ENCODE results near the gene GYS2.

The GYS2 gene

DNA sequence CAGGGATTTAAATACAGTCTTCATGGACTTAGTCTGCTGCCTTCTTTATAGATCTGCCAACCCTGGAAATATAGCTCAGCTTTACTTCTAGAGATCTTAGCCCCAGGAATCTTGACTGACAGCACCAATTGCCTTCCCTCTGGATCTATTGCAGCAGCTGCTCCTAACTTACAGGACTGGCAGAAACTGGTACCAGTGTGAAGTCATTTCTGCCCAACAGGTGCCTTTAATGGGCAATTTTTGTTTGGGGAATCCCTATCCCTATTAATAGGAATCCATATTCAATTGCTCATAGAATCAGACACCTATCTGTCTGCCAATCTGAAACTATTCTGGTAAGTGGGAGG lies 51.3 kb downstream of the GYS2 start:
- H3K4me3 ChIP-seq (ENCODE audit: insufficient read depth, low read length, poor library complexity, severe bottlenecking) = no peak overlapping the region
- H3K36me3 ChIP-seq (ENCODE audit: low read length) = no peaks in the 10 kb centered on the region
- no peaks in the 10 kb centered on the region for H3K27me3 ChIP-seq (ENCODE audit: low read length)
- no peak overlapping the region for H3K27ac ChIP-seq (ENCODE audit: low read depth, low read length)
- TF ChIP-seq, protein P1, sequence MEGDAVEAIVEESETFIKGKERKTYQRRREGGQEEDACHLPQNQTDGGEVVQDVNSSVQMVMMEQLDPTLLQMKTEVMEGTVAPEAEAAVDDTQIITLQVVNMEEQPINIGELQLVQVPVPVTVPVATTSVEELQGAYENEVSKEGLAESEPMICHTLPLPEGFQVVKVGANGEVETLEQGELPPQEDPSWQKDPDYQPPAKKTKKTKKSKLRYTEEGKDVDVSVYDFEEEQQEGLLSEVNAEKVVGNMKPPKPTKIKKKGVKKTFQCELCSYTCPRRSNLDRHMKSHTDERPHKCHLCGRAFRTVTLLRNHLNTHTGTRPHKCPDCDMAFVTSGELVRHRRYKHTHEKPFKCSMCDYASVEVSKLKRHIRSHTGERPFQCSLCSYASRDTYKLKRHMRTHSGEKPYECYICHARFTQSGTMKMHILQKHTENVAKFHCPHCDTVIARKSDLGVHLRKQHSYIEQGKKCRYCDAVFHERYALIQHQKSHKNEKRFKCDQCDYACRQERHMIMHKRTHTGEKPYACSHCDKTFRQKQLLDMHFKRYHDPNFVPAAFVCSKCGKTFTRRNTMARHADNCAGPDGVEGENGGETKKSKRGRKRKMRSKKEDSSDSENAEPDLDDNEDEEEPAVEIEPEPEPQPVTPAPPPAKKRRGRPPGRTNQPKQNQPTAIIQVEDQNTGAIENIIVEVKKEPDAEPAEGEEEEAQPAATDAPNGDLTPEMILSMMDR (IDR thresholded peaks at IDR 0.05; ENCODE audit: insufficient read depth, low read length, poor library complexity, severe bottlenecking) = no peak
- TF ChIP-seq EZH2phosphoT487 (conservative IDR thresholded peaks at IDR 0.05; ENCODE audit: low read length) = no peak
- no peak overlapping the region for H3K4me2 ChIP-seq (ENCODE audit: low read depth, low read length, poor library complexity, severe bottlenecking)
- no peaks in the 10 kb centered on the region for H3K79me2 ChIP-seq (ENCODE audit: insufficient read depth, low read length)
- H4K20me1 ChIP-seq (ENCODE audit: low read depth, low read length) = no peaks in the 10 kb centered on the region
- no peaks in the 10 kb centered on the region for H3K9me2 ChIP-seq (replicated peaks; ENCODE audit: insufficient read depth, low read length)
- no peak overlapping the region for H3K9ac ChIP-seq (ENCODE audit: low read length)
- H2AFZ ChIP-seq (ENCODE audit: low read depth, low read length, severe bottlenecking) = no peak overlapping the region
- H3F3A ChIP-seq (ENCODE audit: insufficient read depth) = no peaks in the 10 kb centered on the region
- H3K9me3 ChIP-seq (ENCODE audit: insufficient read depth, low read length) = no peaks in the 10 kb centered on the region

DNA sequence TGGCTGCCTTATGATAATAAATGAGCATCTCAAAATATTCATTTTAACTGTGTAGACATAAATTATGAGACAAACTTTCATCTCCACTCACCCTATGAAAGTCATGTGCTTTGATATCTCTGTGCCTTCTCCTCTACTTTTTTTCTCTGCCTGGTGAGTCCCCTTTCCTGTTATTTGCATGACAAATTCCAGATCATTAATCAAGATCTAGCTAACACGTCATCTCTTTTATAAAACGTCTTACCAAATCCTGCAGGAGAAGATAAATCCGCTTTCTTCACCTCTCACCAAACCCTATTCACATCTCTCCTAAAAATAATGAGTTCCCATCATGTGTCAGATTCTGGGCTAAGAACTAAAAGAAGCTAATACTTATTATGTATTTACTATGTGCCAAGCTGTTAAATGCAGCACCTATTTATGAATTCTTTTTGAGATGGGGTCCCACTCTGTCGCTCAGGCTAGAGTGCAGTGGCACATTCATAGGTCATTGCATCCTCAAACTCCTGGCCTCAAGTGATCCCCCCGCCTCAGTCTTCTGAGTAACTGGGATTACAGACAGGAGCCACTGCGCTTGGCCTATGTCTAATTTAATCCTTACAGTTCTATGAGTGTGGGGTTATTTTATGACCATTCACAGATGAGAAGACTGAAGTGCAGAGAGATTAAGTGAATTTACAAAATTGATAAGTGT lies 51.9 kb downstream of the GYS2 start:
- no peaks in the 10 kb centered on the region for H3K9me3 ChIP-seq (ENCODE audit: insufficient read depth, low read length)
- no peaks in the 10 kb centered on the region for H3K27me3 ChIP-seq (ENCODE audit: low read length)
- H3F3A ChIP-seq (ENCODE audit: insufficient read depth) = no peaks in the 10 kb centered on the region
- TF ChIP-seq, protein P1 (IDR thresholded peaks at IDR 0.05; ENCODE audit: insufficient read depth, low read length, poor library complexity, severe bottlenecking) = no peak
- no peak for TF ChIP-seq EZH2phosphoT487 (conservative IDR thresholded peaks at IDR 0.05; ENCODE audit: low read length)
- no peak overlapping the region for H3K4me3 ChIP-seq (ENCODE audit: insufficient read depth, low read length, poor library complexity, severe bottlenecking)
- H3K36me3 ChIP-seq (ENCODE audit: low read length) = no peaks in the 10 kb centered on the region
- no peak overlapping the region for H3K27ac ChIP-seq (ENCODE audit: low read depth, low read length)
- H3K9ac ChIP-seq (ENCODE audit: low read length) = no peak overlapping the region
- H4K20me1 ChIP-seq (ENCODE audit: low read depth, low read length) = no peaks in the 10 kb centered on the region
- H3K9me2 ChIP-seq (replicated peaks; ENCODE audit: insufficient read depth, low read length) = no peaks in the 10 kb centered on the region
- H2AFZ ChIP-seq (ENCODE audit: low read depth, low read length, severe bottlenecking) = no peak overlapping the region
- no peaks in the 10 kb centered on the region for H3K79me2 ChIP-seq (ENCODE audit: insufficient read depth, low read length)
- no peak overlapping the region for H3K4me2 ChIP-seq (ENCODE audit: low read depth, low read length, poor library complexity, severe bottlenecking)

DNA sequence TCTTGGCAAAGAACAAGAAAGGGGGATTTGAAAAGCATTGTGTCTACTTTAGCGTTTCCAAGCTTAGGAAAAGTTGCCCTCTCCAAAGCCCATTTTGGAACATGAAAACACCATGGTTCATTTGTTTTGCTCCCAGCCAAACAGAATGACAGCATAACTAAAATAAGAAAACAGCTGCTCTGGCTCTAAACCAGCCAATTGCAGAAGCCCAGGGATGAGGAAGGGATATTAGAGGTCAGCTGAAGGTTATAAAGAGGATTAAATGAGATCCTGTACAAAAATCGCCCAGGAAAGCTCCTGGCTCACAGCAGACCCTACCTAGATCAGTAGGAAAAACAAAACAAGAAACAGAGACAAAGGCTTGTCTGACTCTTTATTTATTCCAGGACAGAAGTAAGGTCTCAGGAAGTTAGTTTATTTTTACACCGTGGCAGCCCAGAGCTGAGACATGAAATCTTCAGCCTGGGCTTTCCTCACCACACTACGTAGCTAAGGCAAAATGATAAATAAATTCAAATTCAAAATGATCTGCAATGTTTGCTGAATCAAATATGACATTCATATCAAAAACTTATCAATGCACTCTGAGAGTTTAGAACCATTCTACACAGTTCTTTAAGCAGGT lies 52.7 kb downstream of the GYS2 start:
- Histone ChIP-seq H3F3A (ENCODE audit: insufficient read depth) (no peaks in the 10 kb centered on the region), H3K4me2 (ENCODE audit: low read depth, low read length, poor library complexity, severe bottlenecking) (no peak overlapping the region), H3K27ac (ENCODE audit: low read depth, low read length) (no peak overlapping the region), H3K36me3 (ENCODE audit: low read length) (no peaks in the 10 kb centered on the region), H4K20me1 (ENCODE audit: low read depth, low read length) (no peaks in the 10 kb centered on the region), H3K27me3 (ENCODE audit: low read length) (no peaks in the 10 kb centered on the region), H3K4me3 (ENCODE audit: insufficient read depth, low read length, poor library complexity, severe bottlenecking) (no peak overlapping the region), H3K9ac (ENCODE audit: low read length) (no peak overlapping the region), H3K9me2 (replicated peaks; ENCODE audit: insufficient read depth, low read length) (no peaks in the 10 kb centered on the region), H3K79me2 (ENCODE audit: insufficient read depth, low read length) (no peaks in the 10 kb centered on the region), H2AFZ (ENCODE audit: low read depth, low read length, severe bottlenecking) (no peak overlapping the region), H3K9me3 (ENCODE audit: insufficient read depth, low read length) (no peaks in the 10 kb centered on the region)
- TF ChIP-seq, protein P1 (IDR thresholded peaks at IDR 0.05; ENCODE audit: insufficient read depth, low read length, poor library complexity, severe bottlenecking) = no peak
- TF ChIP-seq EZH2phosphoT487 (conservative IDR thresholded peaks at IDR 0.05; ENCODE audit: low read length) = no peak

All from SU-DHL-6 (cell line).